ENCODE measurements around the gene USP7. TPM values are rescaled to one million over a fixed set of nuclear protein-coding genes. Genes with fewer than 3 reads are reported as not detected.

The USP7 gene
- 87.5 TPM for total RNA-seq
- long read RNA-seq, full-length matches to known transcripts, result 57 of 93 reads
- long read RNA-seq, partial matches to known transcripts, result 15 of 93 reads
- long read RNA-seq, other reads (novel, unspliced or antisense), result 21 of 93 reads

GRCh38 chr16:8963821-8964441 is at the start of gene USP7:
Gene USP7, minus strand, starts transcription at chr16:8963906. Its CDS starts 621 bp downstream, at chr16:8963285.
- peak within 1 kb of the TSS; percentile 81 for H3K4me3 ChIP-seq
- no peaks in the 10 kb centered on the region for H3K9me3 ChIP-seq
- intact Hi-C loops (cut with DNase I), result no loop called here
- peak; percentile 97 for DNase-seq
- H3K27ac ChIP-seq, result peak within 1 kb of the TSS; percentile 87
- peak; percentile 98 for ATAC-seq
- no peaks in the 10 kb centered on the region for H3K36me3 ChIP-seq
- TF ChIP-seq, protein P1, sequence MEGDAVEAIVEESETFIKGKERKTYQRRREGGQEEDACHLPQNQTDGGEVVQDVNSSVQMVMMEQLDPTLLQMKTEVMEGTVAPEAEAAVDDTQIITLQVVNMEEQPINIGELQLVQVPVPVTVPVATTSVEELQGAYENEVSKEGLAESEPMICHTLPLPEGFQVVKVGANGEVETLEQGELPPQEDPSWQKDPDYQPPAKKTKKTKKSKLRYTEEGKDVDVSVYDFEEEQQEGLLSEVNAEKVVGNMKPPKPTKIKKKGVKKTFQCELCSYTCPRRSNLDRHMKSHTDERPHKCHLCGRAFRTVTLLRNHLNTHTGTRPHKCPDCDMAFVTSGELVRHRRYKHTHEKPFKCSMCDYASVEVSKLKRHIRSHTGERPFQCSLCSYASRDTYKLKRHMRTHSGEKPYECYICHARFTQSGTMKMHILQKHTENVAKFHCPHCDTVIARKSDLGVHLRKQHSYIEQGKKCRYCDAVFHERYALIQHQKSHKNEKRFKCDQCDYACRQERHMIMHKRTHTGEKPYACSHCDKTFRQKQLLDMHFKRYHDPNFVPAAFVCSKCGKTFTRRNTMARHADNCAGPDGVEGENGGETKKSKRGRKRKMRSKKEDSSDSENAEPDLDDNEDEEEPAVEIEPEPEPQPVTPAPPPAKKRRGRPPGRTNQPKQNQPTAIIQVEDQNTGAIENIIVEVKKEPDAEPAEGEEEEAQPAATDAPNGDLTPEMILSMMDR (IDR thresholded peaks at IDR 0.05), result no peak
- no peaks in the 10 kb centered on the region for H3K27me3 ChIP-seq
- peaks cover 37% of the 10 kb centered on the region for H3K4me1 ChIP-seq

- no peak for ATAC-seq
- DNase-seq, result no peak
- intact Hi-C loops (cut with DNase I), result no loop called here
- no peaks in the 10 kb centered on the region for H3K27me3 ChIP-seq
- no peak overlapping the region for H3K27ac ChIP-seq
- no peaks in the 10 kb centered on the region for H3K36me3 ChIP-seq
- TF ChIP-seq, protein P1 (IDR thresholded peaks at IDR 0.05), result no peak
- H3K4me1 ChIP-seq, result peaks cover 5% of the 10 kb centered on the region
- H3K4me3 ChIP-seq, result no peak overlapping the region
- H3K9me3 ChIP-seq, result no peaks in the 10 kb centered on the region
Observed at GRCh38 chr16:9013508-9013864, 49.8 kb upstream of the USP7 start.

- Histone ChIP-seq H3K4me1 (peaks cover 5% of the 10 kb centered on the region), H3K36me3 (no peaks in the 10 kb centered on the region), H3K27ac (no peak overlapping the region), H3K4me3 (no peak overlapping the region), H3K27me3 (no peaks in the 10 kb centered on the region), H3K9me3 (no peaks in the 10 kb centered on the region)
- ATAC-seq, result no peak
- intact Hi-C loops (cut with DNase I), result no loop called here
- DNase-seq, result no peak
- TF ChIP-seq, protein P1 (IDR thresholded peaks at IDR 0.05), result no peak
Observed at GRCh38 chr16:9012848-9013507, 49.3 kb upstream of the USP7 start.

DNA sequence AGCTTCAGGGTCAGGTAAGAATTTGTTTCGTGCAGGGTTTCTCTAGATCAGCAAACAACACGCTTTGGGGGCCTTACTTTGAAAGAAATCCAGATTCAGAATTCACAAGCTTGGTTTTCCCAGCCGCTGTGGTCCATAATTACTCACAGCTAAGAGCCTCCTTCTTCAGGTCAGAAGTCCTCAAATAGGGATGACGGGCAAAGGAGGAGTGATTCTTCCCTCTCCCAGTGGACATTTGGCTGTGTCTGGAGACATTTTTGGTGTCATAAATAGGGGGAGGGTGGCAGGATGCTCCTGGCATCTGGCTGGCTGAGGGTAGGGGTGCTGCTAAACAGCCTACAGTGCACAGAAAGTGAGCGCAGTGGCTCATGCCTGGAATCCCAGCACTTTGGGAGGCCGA is 48.6 kb upstream of the USP7 start:
- Histone ChIP-seq H3K27me3 (no peaks in the 10 kb centered on the region), H3K4me1 (peaks cover 5% of the 10 kb centered on the region), H3K36me3 (no peaks in the 10 kb centered on the region), H3K27ac (no peak overlapping the region), H3K9me3 (no peaks in the 10 kb centered on the region), H3K4me3 (no peak overlapping the region)
- DNase-seq (no peak), ATAC-seq (no peak)
- TF ChIP-seq, protein P1 (IDR thresholded peaks at IDR 0.05), result no peak
- intact Hi-C loops (cut with DNase I), result no loop called here

- Histone ChIP-seq H3K27me3 (no peaks in the 10 kb centered on the region), H3K4me1 (peaks cover 5% of the 10 kb centered on the region), H3K4me3 (peak overlapping the region; percentile 20), H3K27ac (no peak overlapping the region), H3K9me3 (no peaks in the 10 kb centered on the region), H3K36me3 (no peaks in the 10 kb centered on the region)
- DNase-seq (peak; percentile 87), ATAC-seq (peak; percentile 97)
- TF ChIP-seq, protein P1 (IDR thresholded peaks at IDR 0.05), result peak; percentile 87
- intact Hi-C loops (cut with DNase I), result no loop called here
Observed at GRCh38 chr16:9008601-9009260, 45.0 kb upstream of the USP7 start.

Data from upper lobe of right lung (tissue), 1 donor.